ENCODE measurements around the gene NAIP.
"Not testable (repeated sequence)": the region's sequence is repeated elsewhere in the genome, so short reads cannot be mapped to it uniquely, and the experiment has no call there.

- TF ChIP-seq CTCF (IDR thresholded peaks at IDR 0.05); FOXK1 (CRISPR knock-in tag; IDR thresholded peaks at IDR 0.05); ZNF281 (CRISPR knock-in tag; IDR thresholded peaks at IDR 0.05); NFE2L1 (CRISPR knock-in tag; IDR thresholded peaks at IDR 0.05); CREM (CRISPR knock-in tag; IDR thresholded peaks at IDR 0.05): not testable (repeated sequence)
Observed at GRCh38 chr5:71020643-71021042, 4.5 kb downstream of the NAIP start.
